ENCODE results near the gene GLRA2. TPM values are rescaled to one million over a fixed set of nuclear protein-coding genes. Genes with fewer than 3 reads are reported as not detected.
"Not testable (repeated sequence)": the region's sequence is repeated elsewhere in the genome, so short reads cannot be mapped to it uniquely, and the experiment has no call there.

GLRA2 gene
- total RNA-seq, 1 experiment from 2014 or later: not detected

GRCh38 chrX:14676431-14676830 is 147.1 kb downstream of the GLRA2 start:
- H3K27me3 ChIP-seq (ENCODE audit: control insufficient read depth, insufficient read depth, low read length): no peaks in the 10 kb centered on the region
- ChIA-PET CTCF (no interaction called here), POLR2A (no interaction called here)
- no peak overlapping the region for H3K27ac ChIP-seq (ENCODE audit: low read length)
- in situ Hi-C loops (cut with HindIII; ENCODE audit: low pct_unique_long_range_greater_than_20kb, low sequenced_read_pairs): no loop called here
- no peak overlapping the region for H3K4me3 ChIP-seq (ENCODE audit: low read depth in 2 of 2, low read length in 2 of 2)
- H3K36me3 ChIP-seq (ENCODE audit: control insufficient read depth, insufficient read depth, low read length): no peaks in the 10 kb centered on the region
- H3K9me3 ChIP-seq (ENCODE audit: control insufficient read depth, insufficient read depth, low read depth, low read length): no peaks in the 10 kb centered on the region
- TF ChIP-seq POLR2AphosphoS5 (IDR thresholded peaks at IDR 0.05; ENCODE audit: low read depth, low read length): no peak
- no peak for TF ChIP-seq REST (IDR thresholded peaks at IDR 0.05; ENCODE audit: insufficient read depth in 1 of 2, low read depth in 2 of 2, low read length in 1 of 2)
- TF ChIP-seq CTCF (IDR thresholded peaks at IDR 0.05): no peak
- no peak for TF ChIP-seq SIN3A (IDR thresholded peaks at IDR 0.05; ENCODE audit: borderline replicate concordance, insufficient read depth, low read depth, low read length)
- TF ChIP-seq TCF7L2 (IDR thresholded peaks at IDR 0.05; ENCODE audit: low read depth, low read length): no peak
- no peak for ATAC-seq
- no peaks in the 10 kb centered on the region for H3K4me1 ChIP-seq (ENCODE audit: control insufficient read depth, insufficient read depth, low read length)
- BruUV-seq (replicated peaks): no TSS peak
- intact Hi-C loops (cut with micrococcal nuclease; ENCODE audit: unreplicated experiment): no loop called here
- no peak for DNase-seq (ENCODE audit: low read depth, low spot score)

- CTCF ChIA-PET; BruUV-seq (replicated peaks); in situ Hi-C loops (cut with HindIII; ENCODE audit: low pct_unique_long_range_greater_than_20kb, low sequenced_read_pairs): not testable (repeated sequence)
These were observed 159.0 kb downstream of the GLRA2 start for GRCh38 chrX:14688331-14688730.

GRCh38 chrX:14690553-14690952 is 161.2 kb downstream of the GLRA2 start:
- ATAC-seq (no peak), DNase-seq (ENCODE audit: low read depth, low spot score) (no peak)
- BruUV-seq (replicated peaks): no TSS peak
- POLR2A ChIA-PET: no interaction called here
- intact Hi-C loops (cut with micrococcal nuclease; ENCODE audit: unreplicated experiment) (no loop called here), in situ Hi-C loops (cut with HindIII; ENCODE audit: low pct_unique_long_range_greater_than_20kb, low sequenced_read_pairs) (no loop called here)
- no peak for TF ChIP-seq REST (IDR thresholded peaks at IDR 0.05; ENCODE audit: insufficient read depth in 1 of 2, low read depth in 2 of 2, low read length in 1 of 2)
- TF ChIP-seq SIN3A (IDR thresholded peaks at IDR 0.05; ENCODE audit: borderline replicate concordance, insufficient read depth, low read depth, low read length): no peak
- no peak for TF ChIP-seq TCF7L2 (IDR thresholded peaks at IDR 0.05; ENCODE audit: low read depth, low read length)
- no peak overlapping the region for H3K4me3 ChIP-seq (ENCODE audit: low read depth in 2 of 2, low read length in 2 of 2)
- no peaks in the 10 kb centered on the region for H3K27me3 ChIP-seq (ENCODE audit: control insufficient read depth, insufficient read depth, low read length)
- no peaks in the 10 kb centered on the region for H3K4me1 ChIP-seq (ENCODE audit: control insufficient read depth, insufficient read depth, low read length)
- H3K27ac ChIP-seq (ENCODE audit: low read length): no peak overlapping the region
- CTCF ChIA-PET: no interaction called here
- no peaks in the 10 kb centered on the region for H3K9me3 ChIP-seq (ENCODE audit: control insufficient read depth, insufficient read depth, low read depth, low read length)
- H3K36me3 ChIP-seq (ENCODE audit: control insufficient read depth, insufficient read depth, low read length): no peaks in the 10 kb centered on the region

More at GRCh38 chrX:14688331-14688730, 159.0 kb downstream of the GLRA2 start:
- H3K27ac ChIP-seq (ENCODE audit: low read length); H3K36me3 ChIP-seq (ENCODE audit: control insufficient read depth, insufficient read depth, low read length); H3K27me3 ChIP-seq (ENCODE audit: control insufficient read depth, insufficient read depth, low read length); DNase-seq (ENCODE audit: low read depth, low spot score); H3K4me3 ChIP-seq (ENCODE audit: low read depth in 2 of 2, low read length in 2 of 2); POLR2A ChIA-PET; H3K9me3 ChIP-seq (ENCODE audit: control insufficient read depth, insufficient read depth, low read depth, low read length); H3K4me1 ChIP-seq (ENCODE audit: control insufficient read depth, insufficient read depth, low read length); intact Hi-C loops (cut with micrococcal nuclease; ENCODE audit: unreplicated experiment); ATAC-seq: not testable (repeated sequence)

All from Panc1 (cell line).